Fibroblast of villous mesenchyme (primary cell): Measurements from ENCODE around the gene TALDO1. TPM values are rescaled to one million over a fixed set of nuclear protein-coding genes. Genes with fewer than 3 reads are reported as not detected.

Experiments
- DNase-seq: peaks from one replicate; pipeline ENCODE4 v3.0.0-alpha.2; 2010; ENCODE audit warnings: low read depth
- H3K4me3 ChIP-seq: 2 replicates; pipeline ENCODE4 v1.5.1; 2011; ENCODE audit warnings: low read depth, mild to moderate bottlenecking, low read length
- total RNA-seq: library from RNA; depleted of rRNA; stranded (reverse); fragments of >200 nt; gene quantifications from 2 replicates; pipeline ENCODE4 v1.2.3, GENCODE V29; 2012
- TF ChIP-seq, protein P1 (sequence below): IDR thresholded peaks from 2 replicates; pipeline ENCODE4 v1.5.1; 2012; ENCODE audit warnings: low read depth, mild to moderate bottlenecking, low read length; ENCODE audit not compliant: insufficient read depth

TALDO1 gene
- total RNA-seq, 1 donor: 148 TPM

- no peak overlapping the region for H3K4me3 ChIP-seq
- TF ChIP-seq, protein P1, sequence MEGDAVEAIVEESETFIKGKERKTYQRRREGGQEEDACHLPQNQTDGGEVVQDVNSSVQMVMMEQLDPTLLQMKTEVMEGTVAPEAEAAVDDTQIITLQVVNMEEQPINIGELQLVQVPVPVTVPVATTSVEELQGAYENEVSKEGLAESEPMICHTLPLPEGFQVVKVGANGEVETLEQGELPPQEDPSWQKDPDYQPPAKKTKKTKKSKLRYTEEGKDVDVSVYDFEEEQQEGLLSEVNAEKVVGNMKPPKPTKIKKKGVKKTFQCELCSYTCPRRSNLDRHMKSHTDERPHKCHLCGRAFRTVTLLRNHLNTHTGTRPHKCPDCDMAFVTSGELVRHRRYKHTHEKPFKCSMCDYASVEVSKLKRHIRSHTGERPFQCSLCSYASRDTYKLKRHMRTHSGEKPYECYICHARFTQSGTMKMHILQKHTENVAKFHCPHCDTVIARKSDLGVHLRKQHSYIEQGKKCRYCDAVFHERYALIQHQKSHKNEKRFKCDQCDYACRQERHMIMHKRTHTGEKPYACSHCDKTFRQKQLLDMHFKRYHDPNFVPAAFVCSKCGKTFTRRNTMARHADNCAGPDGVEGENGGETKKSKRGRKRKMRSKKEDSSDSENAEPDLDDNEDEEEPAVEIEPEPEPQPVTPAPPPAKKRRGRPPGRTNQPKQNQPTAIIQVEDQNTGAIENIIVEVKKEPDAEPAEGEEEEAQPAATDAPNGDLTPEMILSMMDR: no peak
- DNase-seq: no peak
Observed at GRCh38 chr11:786235-787083, 39.2 kb downstream of the TALDO1 start.

GRCh38 chr11:787084-787675 lies 39.9 kb downstream of the TALDO1 start:
- H3K4me3 ChIP-seq: no peak overlapping the region
- TF ChIP-seq, protein P1: no peak
- DNase-seq: no peak

GRCh38 chr11:788009-788640 lies 40.9 kb downstream of the TALDO1 start:
- no peak for DNase-seq
- no peak overlapping the region for H3K4me3 ChIP-seq
- TF ChIP-seq, protein P1: peak; percentile 5

- DNase-seq: no peak
- H3K4me3 ChIP-seq: no peak overlapping the region
- TF ChIP-seq, protein P1: no peak
Observed at GRCh38 chr11:788953-789940, 42.0 kb downstream of the TALDO1 start.

DNA sequence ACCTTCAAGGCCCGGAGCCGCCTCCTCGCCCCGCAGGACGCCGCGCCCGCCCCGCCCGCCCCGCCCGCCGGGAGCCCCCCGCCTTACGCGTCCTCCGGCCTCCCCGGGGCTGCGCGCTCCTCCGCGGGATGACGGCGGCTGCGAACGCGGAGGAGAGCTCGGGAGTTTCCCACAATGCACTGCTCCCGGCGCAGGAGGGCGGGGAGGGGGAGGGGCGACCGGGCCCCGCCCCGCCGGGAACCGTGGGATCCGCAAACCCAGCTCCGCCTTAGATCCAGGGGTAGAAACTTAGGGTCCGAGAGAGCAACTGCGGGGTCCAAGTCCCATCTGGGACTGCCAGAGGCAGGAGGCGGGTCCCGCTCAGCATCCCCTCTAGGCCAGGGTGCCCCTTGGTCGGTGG lies 42.7 kb downstream of the TALDO1 start, which contains the start of gene CEND1:
Gene CEND1 (minus strand): TSS at position 148 of the 400 bp plus-strand sequence. CDS start 1,514 bp downstream, outside the sequence.
- H3K4me3 ChIP-seq: no peak within 1 kb of the TSS
- TF ChIP-seq, protein P1: no peak

More for the DNA sequence above, 42.7 kb downstream of the TALDO1 start, which contains the start of gene CEND1:
- DNase-seq: no peak
